Bronchial epithelial cell (primary cell): ENCODE measurements around the gene CCDC149. TPM values are rescaled to one million over a fixed set of nuclear protein-coding genes. Genes with fewer than 3 reads are reported as not detected.

Experiments
- DNase-seq: peaks from one replicate; pipeline ENCODE4 v3.0.0-alpha.2; 2010; ENCODE audit warnings: low read depth
- FAIRE-seq: peaks from 2 replicates; lab custom pipeline; 2011; peaks lifted over from hg19 to GRCh38; lab: Jason Lieb, UNC
- H3K27me3 ChIP-seq: 2 replicates; pipeline ENCODE4 v1.5.1; 2011; ENCODE audit warnings: low read length; ENCODE audit not compliant: control insufficient read depth, insufficient read depth
- H3K36me3 ChIP-seq: 2 replicates; pipeline ENCODE4 v1.5.1; 2011; ENCODE audit warnings: low read length; ENCODE audit not compliant: control insufficient read depth, insufficient read depth
- H3K4me3 ChIP-seq: 2 replicates; pipeline ENCODE4 v1.5.1; 2011; ENCODE audit warnings: mild to moderate bottlenecking, low read depth, low read length, control low read depth
- total RNA-seq: library from RNA; depleted of rRNA; stranded (reverse); fragments of >200 nt; gene quantifications from 2 replicates; pipeline ENCODE4 v1.2.1, GENCODE V29; 2014
- TF ChIP-seq, protein P1 (sequence below): IDR thresholded peaks from 2 replicates; pipeline ENCODE4 v1.5.1; 2011; ENCODE audit warnings: mild to moderate bottlenecking, moderate library complexity, low read length, control low read depth, inconsistent platforms; ENCODE audit not compliant: insufficient read depth, severe bottlenecking

The CCDC149 gene
- total RNA-seq, 1 donor from 2014 or later = 4.2 TPM

DNA sequence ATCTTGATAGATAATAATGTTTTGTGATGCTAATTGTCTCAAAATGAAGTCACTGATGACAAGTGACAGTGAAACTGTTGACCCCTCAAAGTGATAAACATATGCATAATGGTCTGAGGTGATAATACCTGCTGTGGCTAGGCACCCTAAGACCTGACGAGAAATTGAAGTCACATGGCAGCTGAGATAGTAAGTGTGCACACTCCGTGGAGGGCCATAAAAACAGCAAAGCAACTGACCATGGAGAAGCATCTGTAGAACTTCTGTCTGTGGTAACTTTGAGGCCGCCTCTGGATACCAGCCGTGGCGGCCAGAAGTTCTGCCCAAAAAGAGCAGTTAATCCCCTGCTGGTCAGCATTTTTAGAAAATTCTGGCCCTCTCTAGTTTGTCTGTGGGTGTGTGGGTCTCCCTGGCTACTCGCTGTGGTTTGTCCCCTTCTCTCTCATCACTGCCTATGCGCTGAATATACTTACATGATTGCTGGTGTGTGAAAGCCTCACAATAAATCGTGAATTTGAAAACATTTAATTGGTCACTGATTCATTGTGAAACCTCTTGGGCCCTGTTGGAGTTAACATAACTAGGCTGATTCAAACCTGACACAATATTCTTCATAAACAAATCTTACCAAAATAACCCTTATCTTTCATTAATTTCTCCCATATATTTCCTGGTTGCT is 50.6 kb downstream of the CCDC149 start:
- H3K27me3 ChIP-seq = no peaks in the 10 kb centered on the region
- H3K36me3 ChIP-seq = no peaks in the 10 kb centered on the region
- no peak for DNase-seq
- H3K4me3 ChIP-seq = no peak overlapping the region
- TF ChIP-seq, protein P1, sequence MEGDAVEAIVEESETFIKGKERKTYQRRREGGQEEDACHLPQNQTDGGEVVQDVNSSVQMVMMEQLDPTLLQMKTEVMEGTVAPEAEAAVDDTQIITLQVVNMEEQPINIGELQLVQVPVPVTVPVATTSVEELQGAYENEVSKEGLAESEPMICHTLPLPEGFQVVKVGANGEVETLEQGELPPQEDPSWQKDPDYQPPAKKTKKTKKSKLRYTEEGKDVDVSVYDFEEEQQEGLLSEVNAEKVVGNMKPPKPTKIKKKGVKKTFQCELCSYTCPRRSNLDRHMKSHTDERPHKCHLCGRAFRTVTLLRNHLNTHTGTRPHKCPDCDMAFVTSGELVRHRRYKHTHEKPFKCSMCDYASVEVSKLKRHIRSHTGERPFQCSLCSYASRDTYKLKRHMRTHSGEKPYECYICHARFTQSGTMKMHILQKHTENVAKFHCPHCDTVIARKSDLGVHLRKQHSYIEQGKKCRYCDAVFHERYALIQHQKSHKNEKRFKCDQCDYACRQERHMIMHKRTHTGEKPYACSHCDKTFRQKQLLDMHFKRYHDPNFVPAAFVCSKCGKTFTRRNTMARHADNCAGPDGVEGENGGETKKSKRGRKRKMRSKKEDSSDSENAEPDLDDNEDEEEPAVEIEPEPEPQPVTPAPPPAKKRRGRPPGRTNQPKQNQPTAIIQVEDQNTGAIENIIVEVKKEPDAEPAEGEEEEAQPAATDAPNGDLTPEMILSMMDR = no peak
- FAIRE-seq = no peak

GRCh38 chr4:24858550-24858949 is 54.3 kb downstream of the CCDC149 start:
- TF ChIP-seq, protein P1 = no peak
- DNase-seq (no peak), FAIRE-seq (peak; percentile 23)
- H3K36me3 ChIP-seq = no peaks in the 10 kb centered on the region
- H3K4me3 ChIP-seq = no peak overlapping the region
- no peaks in the 10 kb centered on the region for H3K27me3 ChIP-seq

GRCh38 chr4:24858026-24858425 is 54.8 kb downstream of the CCDC149 start:
- DNase-seq (peak; percentile 7), FAIRE-seq (no peak)
- H3K27me3 ChIP-seq = no peaks in the 10 kb centered on the region
- no peak overlapping the region for H3K4me3 ChIP-seq
- H3K36me3 ChIP-seq = no peaks in the 10 kb centered on the region
- TF ChIP-seq, protein P1 = no peak

GRCh38 chr4:24856586-24856985 is 56.3 kb downstream of the CCDC149 start:
- TF ChIP-seq, protein P1 = no peak
- no peak overlapping the region for H3K4me3 ChIP-seq
- DNase-seq (no peak), FAIRE-seq (no peak)
- no peaks in the 10 kb centered on the region for H3K36me3 ChIP-seq
- H3K27me3 ChIP-seq = no peaks in the 10 kb centered on the region

- no peak for DNase-seq
- Histone ChIP-seq H3K4me3 (no peak overlapping the region), H3K27me3 (no peaks in the 10 kb centered on the region), H3K36me3 (no peaks in the 10 kb centered on the region)
- TF ChIP-seq, protein P1 = no peak
- no peak for FAIRE-seq
Measured at GRCh38 chr4:24855741-24856140, 57.1 kb downstream of the CCDC149 start.

GRCh38 chr4:24853142-24853541 is 59.7 kb downstream of the CCDC149 start:
- TF ChIP-seq, protein P1 = no peak
- FAIRE-seq = no peak

More at GRCh38 chr4:24853142-24853541, 59.7 kb downstream of the CCDC149 start:
- no peaks in the 10 kb centered on the region for H3K36me3 ChIP-seq
- DNase-seq = peak; percentile 83
- no peaks in the 10 kb centered on the region for H3K27me3 ChIP-seq
- no peak overlapping the region for H3K4me3 ChIP-seq
